ENCODE measurements around the gene ZBTB16.

ZBTB16 gene

GRCh38 chr11:114141863-114142580 is 82.5 kb downstream of the ZBTB16 start (continued):
- TF ChIP-seq BCL11B (tag by site-specific recombination; IDR thresholded peaks at IDR 0.05; ENCODE audit: low read depth) = no peak
- peak; percentile 94 for TF ChIP-seq GFI1B (tag by site-specific recombination; IDR thresholded peaks at IDR 0.05)
- TF ChIP-seq ATF2 (tag by site-specific recombination; IDR thresholded peaks at IDR 0.05; ENCODE audit: low read depth) = no peak
- TF ChIP-seq ZBTB20 (tag by site-specific recombination; IDR thresholded peaks at IDR 0.05) = no peak
- TF ChIP-seq ZNF146 (tag by site-specific recombination; IDR thresholded peaks at IDR 0.05) = no peak
- TF ChIP-seq ZNF19 (tag by site-specific recombination; IDR thresholded peaks at IDR 0.05; ENCODE audit: low read depth) = no peak
- no peak for TF ChIP-seq ZNF626 (tag by site-specific recombination; IDR thresholded peaks at IDR 0.05)
- TF ChIP-seq, protein P1, sequence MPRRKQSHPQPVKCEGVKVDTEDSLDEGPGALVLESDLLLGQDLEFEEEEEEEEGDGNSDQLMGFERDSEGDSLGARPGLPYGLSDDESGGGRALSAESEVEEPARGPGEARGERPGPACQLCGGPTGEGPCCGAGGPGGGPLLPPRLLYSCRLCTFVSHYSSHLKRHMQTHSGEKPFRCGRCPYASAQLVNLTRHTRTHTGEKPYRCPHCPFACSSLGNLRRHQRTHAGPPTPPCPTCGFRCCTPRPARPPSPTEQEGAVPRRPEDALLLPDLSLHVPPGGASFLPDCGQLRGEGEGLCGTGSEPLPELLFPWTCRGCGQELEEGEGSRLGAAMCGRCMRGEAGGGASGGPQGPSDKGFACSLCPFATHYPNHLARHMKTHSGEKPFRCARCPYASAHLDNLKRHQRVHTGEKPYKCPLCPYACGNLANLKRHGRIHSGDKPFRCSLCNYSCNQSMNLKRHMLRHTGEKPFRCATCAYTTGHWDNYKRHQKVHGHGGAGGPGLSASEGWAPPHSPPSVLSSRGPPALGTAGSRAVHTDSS (tag by site-specific recombination; IDR thresholded peaks at IDR 0.05) = no peak
- TF ChIP-seq ZNF37A (tag by site-specific recombination; IDR thresholded peaks at IDR 0.05) = no peak
- TF ChIP-seq ZFP41 (tag by site-specific recombination; IDR thresholded peaks at IDR 0.05; ENCODE audit: borderline replicate concordance) = no peak
- no peak for TF ChIP-seq ZNF391 (tag by site-specific recombination; IDR thresholded peaks at IDR 0.05; ENCODE audit: borderline replicate concordance, low read depth)
- no peak for TF ChIP-seq ZNF114 (tag by site-specific recombination; IDR thresholded peaks at IDR 0.05)
- TF ChIP-seq TCF7L2 (IDR thresholded peaks at IDR 0.05; ENCODE audit: borderline replicate concordance, low read depth, low read length) = peak; percentile 51; the same call in 1 of the 2 replicates
- TF ChIP-seq ZNF830 (tag by site-specific recombination; IDR thresholded peaks at IDR 0.05; ENCODE audit: low read depth) = no peak
- TF ChIP-seq ZNF530 (tag by site-specific recombination; IDR thresholded peaks at IDR 0.05; ENCODE audit: low read depth) = no peak
- TF ChIP-seq, protein P2, sequence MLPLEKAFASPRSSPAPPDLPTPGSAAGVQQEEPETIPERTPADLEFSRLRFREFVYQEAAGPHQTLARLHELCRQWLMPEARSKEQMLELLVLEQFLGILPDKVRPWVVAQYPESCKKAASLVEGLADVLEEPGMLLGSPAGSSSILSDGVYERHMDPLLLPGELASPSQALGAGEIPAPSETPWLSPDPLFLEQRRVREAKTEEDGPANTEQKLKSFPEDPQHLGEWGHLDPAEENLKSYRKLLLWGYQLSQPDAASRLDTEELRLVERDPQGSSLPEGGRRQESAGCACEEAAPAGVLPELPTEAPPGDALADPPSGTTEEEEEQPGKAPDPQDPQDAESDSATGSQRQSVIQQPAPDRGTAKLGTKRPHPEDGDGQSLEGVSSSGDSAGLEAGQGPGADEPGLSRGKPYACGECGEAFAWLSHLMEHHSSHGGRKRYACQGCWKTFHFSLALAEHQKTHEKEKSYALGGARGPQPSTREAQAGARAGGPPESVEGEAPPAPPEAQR (tag by site-specific recombination; IDR thresholded peaks at IDR 0.05) = no peak
- no peak for TF ChIP-seq ZFP37 (tag by site-specific recombination; IDR thresholded peaks at IDR 0.05)
- TF ChIP-seq ZBTB21 (tag by site-specific recombination; IDR thresholded peaks at IDR 0.05) = peak; percentile 33; the same call in 1 of the 2 replicates
- no peak for TF ChIP-seq ZNF223 (tag by site-specific recombination; IDR thresholded peaks at IDR 0.05)
- TF ChIP-seq ZNF280C (tag by site-specific recombination; IDR thresholded peaks at IDR 0.05) = no peak
- TF ChIP-seq PRDM6 (tag by site-specific recombination; IDR thresholded peaks at IDR 0.05) = peak; percentile 70
- TF ChIP-seq OSR2 (tag by site-specific recombination; IDR thresholded peaks at IDR 0.05) = peak; percentile 72
- TF ChIP-seq MYNN (tag by site-specific recombination; IDR thresholded peaks at IDR 0.05; ENCODE audit: borderline replicate concordance) = no peak
- no peak for TF ChIP-seq HOXD13 (CRISPR knock-in tag; IDR thresholded peaks at IDR 0.05; ENCODE audit: borderline replicate concordance)
- TF ChIP-seq ZNF433 (tag by site-specific recombination; IDR thresholded peaks at IDR 0.05; ENCODE audit: low read depth) = no peak
- TF ChIP-seq ZNF366 (tag by site-specific recombination; conservative IDR thresholded peaks at IDR 0.05) = peak; percentile 46; the same call in 1 of the 2 replicates
- TF ChIP-seq ZNF558 (tag by site-specific recombination; IDR thresholded peaks at IDR 0.05) = no peak
- TF ChIP-seq, protein P3, sequence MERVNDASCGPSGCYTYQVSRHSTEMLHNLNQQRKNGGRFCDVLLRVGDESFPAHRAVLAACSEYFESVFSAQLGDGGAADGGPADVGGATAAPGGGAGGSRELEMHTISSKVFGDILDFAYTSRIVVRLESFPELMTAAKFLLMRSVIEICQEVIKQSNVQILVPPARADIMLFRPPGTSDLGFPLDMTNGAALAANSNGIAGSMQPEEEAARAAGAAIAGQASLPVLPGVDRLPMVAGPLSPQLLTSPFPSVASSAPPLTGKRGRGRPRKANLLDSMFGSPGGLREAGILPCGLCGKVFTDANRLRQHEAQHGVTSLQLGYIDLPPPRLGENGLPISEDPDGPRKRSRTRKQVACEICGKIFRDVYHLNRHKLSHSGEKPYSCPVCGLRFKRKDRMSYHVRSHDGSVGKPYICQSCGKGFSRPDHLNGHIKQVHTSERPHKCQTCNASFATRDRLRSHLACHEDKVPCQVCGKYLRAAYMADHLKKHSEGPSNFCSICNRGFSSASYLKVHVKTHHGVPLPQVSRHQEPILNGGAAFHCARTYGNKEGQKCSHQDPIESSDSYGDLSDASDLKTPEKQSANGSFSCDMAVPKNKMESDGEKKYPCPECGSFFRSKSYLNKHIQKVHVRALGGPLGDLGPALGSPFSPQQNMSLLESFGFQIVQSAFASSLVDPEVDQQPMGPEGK (tag by site-specific recombination; IDR thresholded peaks at IDR 0.05) = no peak

All from HEK293 (cell line).